HepG2 (cell line): ENCODE results near the gene ACACB. TPM values are rescaled to one million over a fixed set of nuclear protein-coding genes. Genes with fewer than 3 reads are reported as not detected.
A peak's percentile ranks its signal among the peaks of the same experiment; 100 is the strongest.

Experiments used
- CBFB ChIP-seq: sonication (generic); formaldehyde crosslinking; IDR thresholded peaks from 2 replicates; pipeline ENCODE4 v1.4.0; 2020; ENCODE audit warnings: missing genetic modification reagents
- CSRNP2 ChIP-seq: sonication (generic); formaldehyde crosslinking; conservative IDR thresholded peaks from 2 replicates; pipeline ENCODE4 v1.8.0; 2022; ENCODE audit warnings: low read depth, missing genetic modification reagents
- EED ChIP-seq: sonication (generic); formaldehyde crosslinking; IDR thresholded peaks from 2 replicates; pipeline ENCODE4 v1.5.0; 2020; ENCODE audit warnings: mild to moderate bottlenecking, missing genetic modification reagents
- FIP1L1 ChIP-seq: fragments of 200-400 bp; formaldehyde crosslinking; IDR thresholded peaks from 2 replicates; pipeline ENCODE4 v1.6.1; 2018; ENCODE audit warnings: low read depth, mild to moderate bottlenecking, low read length, moderate library complexity, borderline replicate concordance; ENCODE audit not compliant: insufficient read depth
- HNRNPUL1 ChIP-seq: fragments of 200-400 bp; formaldehyde crosslinking; IDR thresholded peaks from 2 replicates; pipeline ENCODE4 v1.6.1; 2017; ENCODE audit warnings: low read depth, mild to moderate bottlenecking, low read length, moderate library complexity
- POGZ ChIP-seq: sonication (generic); formaldehyde crosslinking; IDR thresholded peaks from 2 replicates; pipeline ENCODE4 v1.4.0; 2020; ENCODE audit warnings: mild to moderate bottlenecking, missing genetic modification reagents
- RBFOX2 ChIP-seq: fragments of 200-400 bp; formaldehyde crosslinking; IDR thresholded peaks from 2 replicates; pipeline ENCODE4 v1.6.1; 2017; ENCODE audit warnings: low read depth, mild to moderate bottlenecking, low read length
- SOX13 ChIP-seq, 3 experiments: fragments of 450-650 bp in 1 of 3; sonication (generic) in 1 of 3; formaldehyde crosslinking in 1 of 3; IDR thresholded peaks in 2 of 3; conservative IDR thresholded peaks in 1 of 3; 2 replicates each; pipeline versions ENCODE4 v1.5.0 to v1.6.1; 2016 to 2020; ENCODE audit warnings: antibody characterized with exemption in 1 of 3, mild to moderate bottlenecking in 1 of 3, missing compliant biosample characterization in 1 of 3, missing genetic modification reagents in 1 of 3, moderate library complexity in 1 of 3
- TEAD2 ChIP-seq: sonication (generic); formaldehyde crosslinking; IDR thresholded peaks from 2 replicates; pipeline ENCODE4 v1.9.0; 2021; ENCODE audit warnings: missing genetic modification reagents
- TFDP1 ChIP-seq: IDR thresholded peaks from 2 replicates; pipeline ENCODE4 v1.6.1; 2016; ENCODE audit warnings: missing compliant biosample characterization, missing genetic modification reagents, borderline replicate concordance
- THAP11 ChIP-seq: IDR thresholded peaks from 2 replicates; pipeline ENCODE4 v1.6.1; 2016; ENCODE audit warnings: missing biosample characterization, missing genetic modification reagents
- ZFP36 ChIP-seq: fragments of 150-350 bp; IDR thresholded peaks from 2 replicates; pipeline ENCODE4 v1.6.1; 2018; ENCODE audit warnings: borderline replicate concordance, low read length, low read depth; ENCODE audit not compliant: partially characterized antibody
- ZKSCAN5 ChIP-seq: sonication (generic); formaldehyde crosslinking; IDR thresholded peaks from 2 replicates; pipeline ENCODE4 v1.5.1; 2020; ENCODE audit warnings: mild to moderate bottlenecking, missing genetic modification reagents
- ZNF263 ChIP-seq: sonication (generic); formaldehyde crosslinking; IDR thresholded peaks from 2 replicates; pipeline ENCODE4 v1.4.0; 2020; ENCODE audit warnings: missing genetic modification reagents
- ZNF670 ChIP-seq: sonication (generic); formaldehyde crosslinking; IDR thresholded peaks from 2 replicates; pipeline ENCODE4 v1.8.0; 2022; ENCODE audit warnings: mild to moderate bottlenecking, missing genetic modification reagents, borderline replicate concordance
- polyA plus RNA-seq, 8 experiments: library from polyadenylated mRNA; depleted of rRNA in 3 of 8; stranded (reverse) in 7 of 8; unstranded in 1 of 8; fragments of >200 nt; fragmentation: Illumina TruSeq in 4 of 8; extraction: Trizol in 4 of 8; gene quantifications; 2 replicates each; pipeline versions ENCODE4 v1.2.1 to v1.2.3, GENCODE V29; 2011 to 2016; ENCODE audit warnings: low read depth in 4 of 8, missing spikeins in 1 of 8, mixed read lengths in 1 of 8; ENCODE audit not compliant: insufficient read depth in 1 of 8
- total RNA-seq, 5 experiments: library from RNA; depleted of rRNA; stranded (reverse); fragments of >200 nt; fragmentation: Illumina TruSeq; extraction: Trizol; gene quantifications; 2 replicates each; pipeline ENCODE4 v1.2.3, GENCODE V29; 2016; ENCODE audit warnings: low read depth in 1 of 5
- TF ChIP-seq, protein P1 (sequence below): sonication (generic); formaldehyde crosslinking; IDR thresholded peaks from 2 replicates; pipeline ENCODE4 v1.4.0; 2020; ENCODE audit warnings: mild to moderate bottlenecking, missing genetic modification reagents, borderline replicate concordance
- TF ChIP-seq, protein P2 (sequence below): IDR thresholded peaks from 2 replicates; pipeline ENCODE4 v1.6.1; 2012; ENCODE audit warnings: inconsistent platforms
- TF ChIP-seq, protein P3 (sequence below): sonication (generic); formaldehyde crosslinking; IDR thresholded peaks from 2 replicates; pipeline ENCODE4 v1.8.0; 2022; ENCODE audit warnings: low read depth, missing genetic modification reagents

ACACB gene
- total and polyA plus RNA-seq, 2 of the 13 experiments (the other 11 are each of a cell fraction or from before 2014, with no cell fraction given): 6.2 to 8.6 TPM

DNA sequence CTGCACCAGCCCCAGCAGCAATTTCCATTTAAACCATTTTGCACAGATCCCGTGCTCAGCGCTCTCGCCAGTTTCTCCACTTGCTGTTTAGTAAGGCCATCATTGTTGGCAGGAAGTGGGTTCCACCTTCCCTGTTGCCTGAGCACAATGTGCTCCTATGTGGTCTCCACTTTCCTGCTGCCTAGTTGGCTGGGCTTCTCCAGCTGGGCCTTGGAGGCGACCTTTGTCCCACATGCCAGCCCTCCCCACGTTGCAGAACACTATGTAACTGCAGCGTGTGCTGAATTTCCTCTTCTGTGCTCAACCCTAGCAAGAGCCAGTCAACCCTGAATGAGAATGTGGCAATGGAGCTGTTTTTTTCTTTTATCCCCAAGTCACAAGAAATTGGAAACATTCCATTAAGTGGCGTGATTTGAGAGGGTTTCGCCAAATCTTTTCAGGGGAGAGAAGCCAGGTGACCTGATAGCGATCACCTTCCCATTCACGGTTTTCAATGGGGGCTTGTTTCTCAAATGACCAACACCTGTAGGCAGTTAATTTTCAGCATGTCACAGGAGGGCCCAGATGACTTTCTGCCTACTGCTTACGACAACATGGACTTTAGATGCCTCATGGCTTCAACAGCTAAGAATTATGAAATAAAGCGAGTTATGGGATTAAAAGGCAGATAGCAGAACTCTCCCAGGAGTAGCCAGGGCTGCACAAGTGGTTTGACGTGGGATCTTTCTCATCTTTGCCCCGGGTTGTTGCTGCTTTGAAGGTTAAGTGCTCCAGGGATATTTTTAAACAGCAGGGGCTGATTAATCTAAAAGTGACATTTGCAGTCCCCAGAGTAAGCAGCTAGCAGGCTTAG is at the start of gene ACACB (continued):
- TF ChIP-seq, protein P1, sequence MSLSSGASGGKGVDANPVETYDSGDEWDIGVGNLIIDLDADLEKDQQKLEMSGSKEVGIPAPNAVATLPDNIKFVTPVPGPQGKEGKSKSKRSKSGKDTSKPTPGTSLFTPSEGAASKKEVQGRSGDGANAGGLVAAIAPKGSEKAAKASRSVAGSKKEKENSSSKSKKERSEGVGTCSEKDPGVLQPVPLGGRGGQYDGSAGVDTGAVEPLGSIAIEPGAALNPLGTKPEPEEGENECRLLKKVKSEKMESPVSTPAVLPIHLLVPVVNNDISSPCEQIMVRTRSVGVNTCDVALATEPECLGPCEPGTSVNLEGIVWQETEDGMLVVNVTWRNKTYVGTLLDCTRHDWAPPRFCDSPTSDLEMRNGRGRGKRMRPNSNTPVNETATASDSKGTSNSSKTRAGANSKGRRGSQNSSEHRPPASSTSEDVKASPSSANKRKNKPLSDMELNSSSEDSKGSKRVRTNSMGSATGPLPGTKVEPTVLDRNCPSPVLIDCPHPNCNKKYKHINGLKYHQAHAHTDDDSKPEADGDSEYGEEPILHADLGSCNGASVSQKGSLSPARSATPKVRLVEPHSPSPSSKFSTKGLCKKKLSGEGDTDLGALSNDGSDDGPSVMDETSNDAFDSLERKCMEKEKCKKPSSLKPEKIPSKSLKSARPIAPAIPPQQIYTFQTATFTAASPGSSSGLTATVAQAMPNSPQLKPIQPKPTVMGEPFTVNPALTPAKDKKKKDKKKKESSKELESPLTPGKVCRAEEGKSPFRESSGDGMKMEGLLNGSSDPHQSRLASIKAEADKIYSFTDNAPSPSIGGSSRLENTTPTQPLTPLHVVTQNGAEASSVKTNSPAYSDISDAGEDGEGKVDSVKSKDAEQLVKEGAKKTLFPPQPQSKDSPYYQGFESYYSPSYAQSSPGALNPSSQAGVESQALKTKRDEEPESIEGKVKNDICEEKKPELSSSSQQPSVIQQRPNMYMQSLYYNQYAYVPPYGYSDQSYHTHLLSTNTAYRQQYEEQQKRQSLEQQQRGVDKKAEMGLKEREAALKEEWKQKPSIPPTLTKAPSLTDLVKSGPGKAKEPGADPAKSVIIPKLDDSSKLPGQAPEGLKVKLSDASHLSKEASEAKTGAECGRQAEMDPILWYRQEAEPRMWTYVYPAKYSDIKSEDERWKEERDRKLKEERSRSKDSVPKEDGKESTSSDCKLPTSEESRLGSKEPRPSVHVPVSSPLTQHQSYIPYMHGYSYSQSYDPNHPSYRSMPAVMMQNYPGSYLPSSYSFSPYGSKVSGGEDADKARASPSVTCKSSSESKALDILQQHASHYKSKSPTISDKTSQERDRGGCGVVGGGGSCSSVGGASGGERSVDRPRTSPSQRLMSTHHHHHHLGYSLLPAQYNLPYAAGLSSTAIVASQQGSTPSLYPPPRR (CRISPR knock-in tag): peak; percentile 59; the same call in 1 of the 2 replicates
- TF ChIP-seq TEAD2 (CRISPR knock-in tag): no peak
- peak; percentile 62 for TF ChIP-seq THAP11
- no peak for TF ChIP-seq FIP1L1
- TF ChIP-seq CBFB (CRISPR knock-in tag): peak; percentile 65; the same call in 1 of the 2 replicates
- no peak for TF ChIP-seq HNRNPUL1
- TF ChIP-seq, protein P2, sequence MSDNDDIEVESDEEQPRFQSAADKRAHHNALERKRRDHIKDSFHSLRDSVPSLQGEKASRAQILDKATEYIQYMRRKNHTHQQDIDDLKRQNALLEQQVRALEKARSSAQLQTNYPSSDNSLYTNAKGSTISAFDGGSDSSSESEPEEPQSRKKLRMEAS: peak; percentile 92
- peak; percentile 54; the same call in 1 of the 2 replicates for TF ChIP-seq POGZ (CRISPR knock-in tag)
- no peak for TF ChIP-seq ZNF670
- TF ChIP-seq ZFP36: no peak
- peak; percentile 32 for TF ChIP-seq RBFOX2
- no peak for TF ChIP-seq EED (CRISPR knock-in tag)
- 0 out of 2 replicates have a peak, but pooled peaks have one; percentile 32 for TF ChIP-seq ZNF263 (CRISPR knock-in tag)
- TF ChIP-seq CSRNP2 (CRISPR knock-in tag): no peak
- TF ChIP-seq, protein P3, sequence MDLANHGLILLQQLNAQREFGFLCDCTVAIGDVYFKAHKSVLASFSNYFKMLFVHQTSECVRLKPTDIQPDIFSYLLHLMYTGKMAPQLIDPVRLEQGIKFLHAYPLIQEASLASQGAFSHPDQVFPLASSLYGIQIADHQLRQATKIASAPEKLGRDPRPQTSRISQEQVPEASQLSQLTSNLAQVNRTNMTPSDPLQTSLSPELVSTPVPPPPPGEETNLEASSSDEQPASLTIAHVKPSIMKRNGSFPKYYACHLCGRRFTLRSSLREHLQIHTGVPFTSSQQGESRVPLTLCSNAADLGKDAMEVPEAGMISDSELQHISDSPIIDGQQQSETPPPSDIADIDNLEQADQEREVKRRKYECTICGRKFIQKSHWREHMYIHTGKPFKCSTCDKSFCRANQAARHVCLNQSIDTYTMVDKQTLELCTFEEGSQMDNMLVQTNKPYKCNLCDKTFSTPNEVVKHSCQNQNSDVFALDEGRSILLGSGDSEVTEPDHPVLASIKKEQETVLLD (CRISPR knock-in tag): no peak
- no peak for TF ChIP-seq ZKSCAN5 (CRISPR knock-in tag)
- TF ChIP-seq TFDP1 (CRISPR knock-in tag): peak; percentile 67; the same call in 1 of the 2 replicates
- TF ChIP-seq SOX13 (IDR thresholded peaks at IDR 0.05): no peak
- TF ChIP-seq SOX13 (CRISPR knock-in tag; conservative IDR thresholded peaks at IDR 0.05 in 1 of 2, IDR thresholded peaks at IDR 0.05 in 1 of 2): peak in 1 of 2 experiments; percentile 71; a peak in 2 of 4 replicates
